ENCODE results near the gene MRFAP1L1. TPM values are rescaled to one million over a fixed set of nuclear protein-coding genes. Genes with fewer than 3 reads are reported as not detected.
A peak's percentile ranks its signal among the peaks of the same experiment; 100 is the strongest.

Gene MRFAP1L1
- total and polyA plus RNA-seq, 9 of the 15 experiments (the other 6 are each of a cell fraction or from before 2014, with no cell fraction given): 37.6 to 111 (median 83.8) TPM

DNA sequence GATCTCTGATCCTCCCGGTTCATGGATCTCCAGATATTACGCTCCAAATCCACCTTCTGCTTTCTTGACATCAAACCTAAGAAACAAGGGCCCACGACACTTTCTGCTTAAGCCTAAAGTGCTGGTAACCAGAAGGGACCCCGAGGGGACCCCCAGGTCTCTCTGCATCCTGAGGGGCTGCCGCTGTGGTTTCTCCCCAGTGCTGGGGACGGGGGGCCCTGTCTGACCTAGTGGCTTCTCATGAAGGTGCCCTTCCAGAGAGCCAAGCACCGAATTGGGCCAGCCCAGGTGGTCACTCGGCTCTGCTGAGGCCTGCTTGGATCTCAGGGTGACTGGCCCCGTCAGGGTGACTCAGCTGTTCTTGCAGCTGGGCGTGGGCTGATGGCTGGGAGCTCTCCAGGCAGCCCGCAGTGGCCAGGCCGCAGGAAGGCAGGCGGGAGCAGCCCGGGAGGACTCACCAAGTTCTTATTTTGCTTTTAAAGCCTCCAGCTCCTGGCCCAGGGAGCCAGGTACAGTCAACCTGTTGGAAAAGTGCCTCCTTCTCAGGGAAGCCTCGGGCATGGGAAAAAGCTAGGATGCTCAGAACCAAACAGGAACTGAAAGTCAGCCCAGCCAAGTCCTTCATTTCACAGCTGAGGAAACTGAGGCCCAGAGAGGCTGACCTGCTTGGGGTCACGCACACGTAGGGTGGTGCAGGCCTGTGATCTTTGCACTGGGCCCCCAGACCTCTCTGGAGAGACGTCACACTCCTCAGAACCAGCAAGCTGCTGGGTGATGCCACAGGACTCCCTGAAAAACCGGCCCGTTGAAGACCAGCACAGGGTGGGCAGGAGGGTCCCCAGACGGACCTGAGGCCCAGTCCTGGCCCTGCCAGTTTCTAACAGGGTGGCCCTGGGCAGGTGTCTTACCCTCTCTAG is 23.0 kb upstream of the MRFAP1L1 start (continued):
- TF ChIP-seq, protein P1, sequence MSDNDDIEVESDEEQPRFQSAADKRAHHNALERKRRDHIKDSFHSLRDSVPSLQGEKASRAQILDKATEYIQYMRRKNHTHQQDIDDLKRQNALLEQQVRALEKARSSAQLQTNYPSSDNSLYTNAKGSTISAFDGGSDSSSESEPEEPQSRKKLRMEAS (CRISPR knock-in tag; IDR thresholded peaks at IDR 0.05): peak; percentile 70
- TF ChIP-seq, protein P2, sequence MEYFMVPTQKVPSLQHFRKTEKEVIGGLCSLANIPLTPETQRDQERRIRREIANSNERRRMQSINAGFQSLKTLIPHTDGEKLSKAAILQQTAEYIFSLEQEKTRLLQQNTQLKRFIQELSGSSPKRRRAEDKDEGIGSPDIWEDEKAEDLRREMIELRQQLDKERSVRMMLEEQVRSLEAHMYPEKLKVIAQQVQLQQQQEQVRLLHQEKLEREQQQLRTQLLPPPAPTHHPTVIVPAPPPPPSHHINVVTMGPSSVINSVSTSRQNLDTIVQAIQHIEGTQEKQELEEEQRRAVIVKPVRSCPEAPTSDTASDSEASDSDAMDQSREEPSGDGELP (CRISPR knock-in tag; IDR thresholded peaks at IDR 0.05; ENCODE audit: borderline replicate concordance): peak; percentile 98
- peak; percentile 85 for TF ChIP-seq ARID1B (IDR thresholded peaks at IDR 0.05)
- TF ChIP-seq FOXJ2 (tag; IDR thresholded peaks at IDR 0.05): 0 out of 2 replicates have a peak, but pooled peaks have one; percentile 62
- TF ChIP-seq ZNF239 (CRISPR knock-in tag; IDR thresholded peaks at IDR 0.05): peak; percentile 30; the same call in 1 of the 2 replicates
- TF ChIP-seq, protein P3, sequence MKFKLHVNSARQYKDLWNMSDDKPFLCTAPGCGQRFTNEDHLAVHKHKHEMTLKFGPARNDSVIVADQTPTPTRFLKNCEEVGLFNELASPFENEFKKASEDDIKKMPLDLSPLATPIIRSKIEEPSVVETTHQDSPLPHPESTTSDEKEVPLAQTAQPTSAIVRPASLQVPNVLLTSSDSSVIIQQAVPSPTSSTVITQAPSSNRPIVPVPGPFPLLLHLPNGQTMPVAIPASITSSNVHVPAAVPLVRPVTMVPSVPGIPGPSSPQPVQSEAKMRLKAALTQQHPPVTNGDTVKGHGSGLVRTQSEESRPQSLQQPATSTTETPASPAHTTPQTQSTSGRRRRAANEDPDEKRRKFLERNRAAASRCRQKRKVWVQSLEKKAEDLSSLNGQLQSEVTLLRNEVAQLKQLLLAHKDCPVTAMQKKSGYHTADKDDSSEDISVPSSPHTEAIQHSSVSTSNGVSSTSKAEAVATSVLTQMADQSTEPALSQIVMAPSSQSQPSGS (CRISPR knock-in tag; IDR thresholded peaks at IDR 0.05): no peak
- TF ChIP-seq CREM (IDR thresholded peaks at IDR 0.05; ENCODE audit: low read depth): peak; percentile 73
- no peak for TF ChIP-seq RFX1 (IDR thresholded peaks at IDR 0.05)
- TF ChIP-seq TBL1XR1 (IDR thresholded peaks at IDR 0.05; ENCODE audit: low read length in 2 of 2): peak in 1 of 2 experiments; percentile 53; a peak in 1 of 4 replicates
- TF ChIP-seq MYNN (IDR thresholded peaks at IDR 0.05): peak; percentile 88
- no peak for TF ChIP-seq MYNN (CRISPR knock-in tag; IDR thresholded peaks at IDR 0.05)
- no peak for TF ChIP-seq PHTF2 (CRISPR knock-in tag; IDR thresholded peaks at IDR 0.05)
- peak; percentile 69 for TF ChIP-seq NCOR1 (IDR thresholded peaks at IDR 0.05)
- TF ChIP-seq, protein P4, sequence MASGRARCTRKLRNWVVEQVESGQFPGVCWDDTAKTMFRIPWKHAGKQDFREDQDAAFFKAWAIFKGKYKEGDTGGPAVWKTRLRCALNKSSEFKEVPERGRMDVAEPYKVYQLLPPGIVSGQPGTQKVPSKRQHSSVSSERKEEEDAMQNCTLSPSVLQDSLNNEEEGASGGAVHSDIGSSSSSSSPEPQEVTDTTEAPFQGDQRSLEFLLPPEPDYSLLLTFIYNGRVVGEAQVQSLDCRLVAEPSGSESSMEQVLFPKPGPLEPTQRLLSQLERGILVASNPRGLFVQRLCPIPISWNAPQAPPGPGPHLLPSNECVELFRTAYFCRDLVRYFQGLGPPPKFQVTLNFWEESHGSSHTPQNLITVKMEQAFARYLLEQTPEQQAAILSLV (tag; IDR thresholded peaks at IDR 0.05): 0 out of 2 replicates have a peak, but pooled peaks have one; percentile 39
- TF ChIP-seq SOX6 (IDR thresholded peaks at IDR 0.05): peak; percentile 35; the same call in 1 of the 2 replicates
- TF ChIP-seq, protein P5, sequence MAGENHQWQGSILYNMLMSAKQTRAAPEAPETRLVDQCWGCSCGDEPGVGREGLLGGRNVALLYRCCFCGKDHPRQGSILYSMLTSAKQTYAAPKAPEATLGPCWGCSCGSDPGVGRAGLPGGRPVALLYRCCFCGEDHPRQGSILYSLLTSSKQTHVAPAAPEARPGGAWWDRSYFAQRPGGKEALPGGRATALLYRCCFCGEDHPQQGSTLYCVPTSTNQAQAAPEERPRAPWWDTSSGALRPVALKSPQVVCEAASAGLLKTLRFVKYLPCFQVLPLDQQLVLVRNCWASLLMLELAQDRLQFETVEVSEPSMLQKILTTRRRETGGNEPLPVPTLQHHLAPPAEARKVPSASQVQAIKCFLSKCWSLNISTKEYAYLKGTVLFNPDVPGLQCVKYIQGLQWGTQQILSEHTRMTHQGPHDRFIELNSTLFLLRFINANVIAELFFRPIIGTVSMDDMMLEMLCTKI (IDR thresholded peaks at IDR 0.05; ENCODE audit: partially characterized antibody): no peak
- TF ChIP-seq ELF4 (CRISPR knock-in tag; IDR thresholded peaks at IDR 0.05): no peak
- TF ChIP-seq, protein P6, sequence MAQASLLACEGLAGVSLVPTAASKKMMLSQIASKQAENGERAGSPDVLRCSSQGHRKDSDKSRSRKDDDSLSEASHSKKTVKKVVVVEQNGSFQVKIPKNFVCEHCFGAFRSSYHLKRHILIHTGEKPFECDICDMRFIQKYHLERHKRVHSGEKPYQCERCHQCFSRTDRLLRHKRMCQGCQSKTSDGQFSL (CRISPR knock-in tag; IDR thresholded peaks at IDR 0.05): no peak; the same call in 1 of the 2 replicates
- TF ChIP-seq, protein P6 (tag; IDR thresholded peaks at IDR 0.05): peak in 1 of 2 experiments; percentile 65; a peak in 2 of 4 replicates
- TF ChIP-seq, protein P7, sequence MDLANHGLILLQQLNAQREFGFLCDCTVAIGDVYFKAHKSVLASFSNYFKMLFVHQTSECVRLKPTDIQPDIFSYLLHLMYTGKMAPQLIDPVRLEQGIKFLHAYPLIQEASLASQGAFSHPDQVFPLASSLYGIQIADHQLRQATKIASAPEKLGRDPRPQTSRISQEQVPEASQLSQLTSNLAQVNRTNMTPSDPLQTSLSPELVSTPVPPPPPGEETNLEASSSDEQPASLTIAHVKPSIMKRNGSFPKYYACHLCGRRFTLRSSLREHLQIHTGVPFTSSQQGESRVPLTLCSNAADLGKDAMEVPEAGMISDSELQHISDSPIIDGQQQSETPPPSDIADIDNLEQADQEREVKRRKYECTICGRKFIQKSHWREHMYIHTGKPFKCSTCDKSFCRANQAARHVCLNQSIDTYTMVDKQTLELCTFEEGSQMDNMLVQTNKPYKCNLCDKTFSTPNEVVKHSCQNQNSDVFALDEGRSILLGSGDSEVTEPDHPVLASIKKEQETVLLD (IDR thresholded peaks at IDR 0.05): no peak
- no peak for TF ChIP-seq ZNF324 (CRISPR knock-in tag; IDR thresholded peaks at IDR 0.05)
